ENCODE measurements around the gene PIP5KL1.

PIP5KL1 gene

GRCh38 chr9:127925959-127926905 is 4.3 kb downstream of the PIP5KL1 start:
- Histone ChIP-seq H3K4me1 (peaks cover 35% of the 10 kb centered on the region), H3K36me3 (no peaks in the 10 kb centered on the region), H3K4me3 (peak overlapping the region; percentile 57; the same call in 1 of the 2 replicates), H3K4me2 (peak overlapping the region; percentile 78), H3K27me3 (peaks cover 84% of the 10 kb centered on the region), H3K9ac (no peak overlapping the region), H4K20me1 (peaks cover 86% of the 10 kb centered on the region), H3K27ac (no peak overlapping the region), H3K9me3 (no peaks in the 10 kb centered on the region)
- no peak for TF ChIP-seq Cebpa-rat (IDR thresholded peaks at IDR 0.05)

DNA sequence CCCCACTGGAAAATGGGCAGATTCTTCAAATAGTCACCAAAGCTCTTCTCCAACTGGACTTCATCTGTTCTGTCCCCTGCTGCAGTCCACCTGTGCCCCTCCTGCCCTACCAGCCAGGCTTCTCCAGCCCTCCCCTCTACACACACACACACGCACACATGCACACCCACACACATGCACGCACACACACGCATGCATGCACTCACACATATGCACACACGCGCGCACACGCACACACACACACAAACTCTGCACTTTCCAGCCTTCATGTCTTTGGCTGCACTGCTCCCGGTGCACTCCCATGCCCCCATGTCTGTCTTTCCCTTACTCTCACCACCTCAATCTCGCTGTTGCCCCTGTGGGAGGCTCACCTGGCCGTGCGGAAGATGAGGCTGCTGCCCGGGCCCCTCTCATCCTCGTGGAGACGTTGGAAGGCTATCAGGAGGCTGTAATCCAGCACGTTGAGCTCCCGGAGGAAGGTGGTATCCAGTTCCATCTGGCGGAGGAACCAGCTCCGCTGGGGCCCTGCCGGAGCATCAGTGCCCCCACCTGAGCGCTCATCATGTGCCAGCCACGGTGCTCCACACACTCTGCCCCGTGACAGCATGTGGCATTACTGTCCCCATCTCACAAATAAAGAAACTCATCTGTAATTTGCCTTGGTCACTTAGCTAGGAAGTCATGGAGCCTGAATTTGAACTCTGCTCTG is 5.7 kb downstream of the PIP5KL1 start:
- H3K27me3 ChIP-seq = peaks cover 77% of the 10 kb centered on the region
- H3K4me1 ChIP-seq = peaks cover 36% of the 10 kb centered on the region
- no peak overlapping the region for H3K4me3 ChIP-seq
- no peaks in the 10 kb centered on the region for H3K36me3 ChIP-seq
- no peak overlapping the region for H3K9ac ChIP-seq
- no peak for TF ChIP-seq Cebpa-rat (IDR thresholded peaks at IDR 0.05)
- H3K27ac ChIP-seq = no peak overlapping the region
- H3K4me2 ChIP-seq = no peak overlapping the region
- H4K20me1 ChIP-seq = peaks cover 76% of the 10 kb centered on the region
- H3K9me3 ChIP-seq = no peaks in the 10 kb centered on the region

DNA sequence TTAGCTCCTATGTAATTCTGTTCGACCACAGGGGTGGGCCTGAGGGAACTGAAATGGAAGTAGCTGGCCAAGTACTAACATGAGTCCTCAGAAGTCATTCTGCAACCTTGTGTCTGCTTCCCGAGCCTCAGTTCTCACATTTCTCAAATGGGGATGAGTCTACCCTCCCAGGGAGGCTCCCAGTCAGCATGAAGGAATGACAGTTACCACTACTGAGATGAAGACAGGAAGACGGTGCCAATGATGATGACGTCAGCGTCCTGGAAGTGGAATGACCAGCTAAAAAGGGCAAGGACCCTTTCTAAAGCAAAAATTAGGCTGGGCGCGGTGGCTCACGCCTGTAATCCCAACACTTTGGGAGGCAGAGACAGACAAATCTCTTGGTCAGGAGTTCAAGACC is 6.8 kb downstream of the PIP5KL1 start:
- TF ChIP-seq Cebpa-rat (IDR thresholded peaks at IDR 0.05) = no peak
- Histone ChIP-seq H3K9me3 (no peaks in the 10 kb centered on the region), H3K27me3 (peaks cover 65% of the 10 kb centered on the region)

DNA sequence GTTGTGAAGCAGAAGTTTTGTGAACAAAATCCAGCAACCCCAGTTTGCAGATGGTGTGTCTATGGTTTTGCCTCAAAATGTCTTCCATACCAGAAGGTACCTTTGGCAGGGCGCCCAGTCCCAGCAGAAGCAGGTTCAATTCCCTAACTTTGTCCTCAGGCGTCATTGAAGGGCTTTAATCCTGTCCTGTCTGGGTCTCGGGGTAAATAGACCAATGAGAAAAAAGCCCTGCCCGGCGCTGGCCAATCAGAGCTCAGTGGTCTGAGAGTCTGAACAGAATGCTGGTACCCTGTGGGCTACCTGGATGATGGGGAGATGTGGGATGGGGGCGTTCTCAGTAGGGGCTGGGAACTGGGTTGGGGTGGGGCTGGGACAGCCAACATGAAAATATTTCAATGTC is 7.5 kb downstream of the PIP5KL1 start:
- H4K20me1 ChIP-seq = peaks cover 58% of the 10 kb centered on the region
- H3K4me2 ChIP-seq = no peak overlapping the region
- no peaks in the 10 kb centered on the region for H3K9me3 ChIP-seq
- H3K9ac ChIP-seq = no peak overlapping the region
- no peak overlapping the region for H3K4me3 ChIP-seq
- no peak for TF ChIP-seq Cebpa-rat (IDR thresholded peaks at IDR 0.05)
- H3K36me3 ChIP-seq = no peaks in the 10 kb centered on the region
- peaks cover 51% of the 10 kb centered on the region for H3K4me1 ChIP-seq
- H3K27me3 ChIP-seq = peaks cover 58% of the 10 kb centered on the region
- no peak overlapping the region for H3K27ac ChIP-seq

More for the DNA sequence above, 6.8 kb downstream of the PIP5KL1 start:
- H3K4me1 ChIP-seq = peaks cover 43% of the 10 kb centered on the region
- H3K4me2 ChIP-seq = no peak overlapping the region
- no peak overlapping the region for H3K27ac ChIP-seq
- H3K36me3 ChIP-seq = no peaks in the 10 kb centered on the region
- H3K9ac ChIP-seq = no peak overlapping the region
- no peak overlapping the region for H3K4me3 ChIP-seq
- peaks cover 65% of the 10 kb centered on the region for H4K20me1 ChIP-seq

DNA sequence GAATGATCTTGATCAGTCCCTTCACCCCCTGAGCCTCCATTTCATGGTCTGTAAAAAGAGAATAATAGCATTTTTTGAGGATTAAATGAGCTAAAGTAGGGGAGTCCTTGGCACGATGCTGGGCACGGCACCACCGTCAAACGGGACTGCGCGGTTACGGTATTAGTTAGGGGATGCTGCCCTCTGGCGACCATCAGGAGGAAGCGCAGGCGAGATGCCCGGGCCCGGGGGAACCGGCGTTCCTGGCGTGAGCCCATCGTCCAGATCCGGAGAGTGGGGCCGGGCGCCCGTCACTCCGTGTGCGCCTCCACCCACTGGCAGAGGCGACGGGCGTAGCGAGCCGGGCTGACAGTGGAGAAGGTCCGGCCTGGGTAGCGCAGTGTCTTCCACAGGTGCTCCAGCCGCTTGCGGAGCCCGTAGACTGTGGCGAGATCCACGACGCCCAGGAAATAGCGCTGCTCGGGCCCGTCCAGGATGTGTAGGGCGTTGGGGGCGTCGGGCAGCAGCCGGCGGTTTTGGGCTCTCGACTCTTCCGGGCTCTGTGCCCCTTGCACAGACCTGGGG is 8.9 kb downstream of the PIP5KL1 start:
- H3K27me3 ChIP-seq = peaks cover 44% of the 10 kb centered on the region
- H3K4me3 ChIP-seq = peak overlapping the region; percentile 52; the same call in 1 of the 2 replicates
- H3K4me2 ChIP-seq = peak overlapping the region; percentile 91
- H3K4me1 ChIP-seq = peaks cover 54% of the 10 kb centered on the region
- H3K9me3 ChIP-seq = no peaks in the 10 kb centered on the region
- no peak for TF ChIP-seq Cebpa-rat (IDR thresholded peaks at IDR 0.05)
- no peaks in the 10 kb centered on the region for H3K36me3 ChIP-seq
- 0 out of 2 replicates have a peak overlapping the region, but pooled peaks have one; percentile 49 for H3K9ac ChIP-seq
- H3K27ac ChIP-seq = no peak overlapping the region
- H4K20me1 ChIP-seq = peaks cover 48% of the 10 kb centered on the region

DNA sequence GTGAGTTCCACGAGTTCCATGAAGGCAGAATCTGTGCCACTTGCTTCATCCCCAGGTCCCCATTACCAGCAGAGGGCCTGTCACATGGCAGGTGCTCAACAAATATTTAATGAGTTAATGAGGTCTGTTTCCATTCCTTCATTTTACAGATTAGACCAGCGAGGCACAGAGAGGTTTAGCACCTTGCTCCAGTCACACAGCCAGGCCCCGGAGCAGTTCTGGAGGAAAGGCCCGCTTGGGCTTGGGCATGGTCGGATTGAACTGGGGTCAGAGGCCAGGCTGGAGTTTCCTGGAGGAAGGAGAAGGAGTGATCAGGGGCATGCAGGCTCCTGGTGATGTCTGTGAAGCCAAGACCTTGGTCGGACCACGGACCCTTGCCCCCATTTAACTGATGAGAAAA is 9.8 kb downstream of the PIP5KL1 start:
- peak overlapping the region; percentile 91 for H3K4me2 ChIP-seq
- no peak for TF ChIP-seq Cebpa-rat (IDR thresholded peaks at IDR 0.05)
- no peak overlapping the region for H3K4me3 ChIP-seq
- H3K9me3 ChIP-seq = no peaks in the 10 kb centered on the region
- no peaks in the 10 kb centered on the region for H3K36me3 ChIP-seq
- no peak overlapping the region for H3K9ac ChIP-seq
- H4K20me1 ChIP-seq = peaks cover 39% of the 10 kb centered on the region
- H3K27me3 ChIP-seq = peaks cover 36% of the 10 kb centered on the region
- peak overlapping the region; percentile 7; the same call in 1 of the 2 replicates for H3K27ac ChIP-seq
- H3K4me1 ChIP-seq = peaks cover 51% of the 10 kb centered on the region

- Histone ChIP-seq H3K4me1 (peaks cover 64% of the 10 kb centered on the region), H3K36me3 (peaks cover 8% of the 10 kb centered on the region), H4K20me1 (peaks cover 31% of the 10 kb centered on the region; the same call in 1 of the 2 replicates), H3K9ac (peak overlapping the region; percentile 12; the same call in 1 of the 2 replicates), H3K4me3 (no peak overlapping the region), H3K4me2 (peak overlapping the region; percentile 84), H3K27ac (peak overlapping the region; percentile 82), H3K27me3 (peaks cover 21% of the 10 kb centered on the region; the same call in 1 of the 2 replicates), H3K9me3 (no peaks in the 10 kb centered on the region)
- no peak for TF ChIP-seq Cebpa-rat (IDR thresholded peaks at IDR 0.05)
Observed at GRCh38 chr9:127919253-127919815, 11.2 kb downstream of the PIP5KL1 start.

- no peak for TF ChIP-seq Cebpa-rat (IDR thresholded peaks at IDR 0.05)
- peak overlapping the region; percentile 65 for H3K9ac ChIP-seq
Observed at GRCh38 chr9:127918183-127919107, 12.1 kb downstream of the PIP5KL1 start.

More at GRCh38 chr9:127918183-127919107, 12.1 kb downstream of the PIP5KL1 start:
- peaks cover 13% of the 10 kb centered on the region; the same call in 1 of the 2 replicates for H3K27me3 ChIP-seq
- H3K4me2 ChIP-seq = peak overlapping the region; percentile 84
- H3K27ac ChIP-seq = peak overlapping the region; percentile 82
- H3K36me3 ChIP-seq = peaks cover 16% of the 10 kb centered on the region
- H3K4me3 ChIP-seq = peak overlapping the region; percentile 94; the same call in 1 of the 2 replicates
- H4K20me1 ChIP-seq = peaks cover 22% of the 10 kb centered on the region; the same call in 1 of the 2 replicates
- H3K4me1 ChIP-seq = peaks cover 73% of the 10 kb centered on the region
- H3K9me3 ChIP-seq = no peaks in the 10 kb centered on the region

Measured in BLaER1 (cell line).